Neural cell (in vitro differentiated cells): ENCODE results near the gene RNF32.

ENCODE experiments used
- EP300 ChIP-seq: fragments of 450-650 bp; conservative IDR thresholded peaks from 2 replicates; pipeline ENCODE4 v1.6.1; 2014; ENCODE audit warnings: antibody characterized with exemption, mild to moderate bottlenecking, moderate library complexity; ENCODE audit not compliant: poor library complexity, severe bottlenecking
- MXI1 ChIP-seq: fragments of 450-650 bp; conservative IDR thresholded peaks from 2 replicates; pipeline ENCODE4 v1.6.1; 2014; ENCODE audit warnings: antibody characterized with exemption, mild to moderate bottlenecking; ENCODE audit not compliant: poor library complexity, severe bottlenecking
- POLR2AphosphoS5 ChIP-seq: IDR thresholded peaks from 2 replicates; pipeline ENCODE4 v1.6.1; 2012
- RAD21 ChIP-seq: fragments of 450-650 bp; conservative IDR thresholded peaks from 2 replicates; pipeline ENCODE4 v1.6.1; 2014; ENCODE audit warnings: antibody characterized with exemption, mild to moderate bottlenecking, moderate library complexity
- SMC3 ChIP-seq: fragments of 450-650 bp; conservative IDR thresholded peaks from 2 replicates; pipeline ENCODE4 v1.6.1; 2014; ENCODE audit warnings: antibody characterized with exemption, mild to moderate bottlenecking, moderate library complexity; ENCODE audit not compliant: poor library complexity
- TAF1 ChIP-seq: IDR thresholded peaks from 2 replicates; pipeline ENCODE4 v1.6.1; 2012; ENCODE audit warnings: low read depth
- TF ChIP-seq, protein P1 (sequence below): fragments of 450-650 bp; IDR thresholded peaks from 2 replicates; pipeline ENCODE4 v1.5.1; 2014; ENCODE audit warnings: antibody characterized with exemption, mild to moderate bottlenecking, moderate library complexity; ENCODE audit not compliant: poor library complexity, severe bottlenecking
- TF ChIP-seq, protein P2 (sequence below): IDR thresholded peaks from 2 replicates; pipeline ENCODE4 v1.6.1; 2012; ENCODE audit warnings: borderline replicate concordance

DNA sequence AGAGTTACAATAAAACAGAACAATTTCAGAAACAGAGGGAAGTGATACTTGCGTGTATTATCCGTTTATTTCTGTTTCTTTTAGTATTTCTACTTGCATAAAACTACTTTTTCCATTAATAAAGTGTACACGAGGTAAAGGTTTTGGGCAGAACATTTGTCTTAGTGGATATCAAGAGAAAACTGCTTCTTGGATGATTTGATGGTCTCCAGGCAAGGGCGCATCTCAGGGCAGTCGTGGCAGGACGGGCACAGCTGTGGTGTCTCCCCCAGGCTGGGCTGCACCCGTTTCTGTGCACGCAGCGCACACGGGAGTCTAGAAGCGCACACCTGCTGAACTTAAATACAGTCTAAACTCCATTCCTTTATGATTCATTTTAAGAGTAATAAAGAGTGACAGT is 23.4 kb upstream of the RNF32 start:
- TF ChIP-seq, protein P1, sequence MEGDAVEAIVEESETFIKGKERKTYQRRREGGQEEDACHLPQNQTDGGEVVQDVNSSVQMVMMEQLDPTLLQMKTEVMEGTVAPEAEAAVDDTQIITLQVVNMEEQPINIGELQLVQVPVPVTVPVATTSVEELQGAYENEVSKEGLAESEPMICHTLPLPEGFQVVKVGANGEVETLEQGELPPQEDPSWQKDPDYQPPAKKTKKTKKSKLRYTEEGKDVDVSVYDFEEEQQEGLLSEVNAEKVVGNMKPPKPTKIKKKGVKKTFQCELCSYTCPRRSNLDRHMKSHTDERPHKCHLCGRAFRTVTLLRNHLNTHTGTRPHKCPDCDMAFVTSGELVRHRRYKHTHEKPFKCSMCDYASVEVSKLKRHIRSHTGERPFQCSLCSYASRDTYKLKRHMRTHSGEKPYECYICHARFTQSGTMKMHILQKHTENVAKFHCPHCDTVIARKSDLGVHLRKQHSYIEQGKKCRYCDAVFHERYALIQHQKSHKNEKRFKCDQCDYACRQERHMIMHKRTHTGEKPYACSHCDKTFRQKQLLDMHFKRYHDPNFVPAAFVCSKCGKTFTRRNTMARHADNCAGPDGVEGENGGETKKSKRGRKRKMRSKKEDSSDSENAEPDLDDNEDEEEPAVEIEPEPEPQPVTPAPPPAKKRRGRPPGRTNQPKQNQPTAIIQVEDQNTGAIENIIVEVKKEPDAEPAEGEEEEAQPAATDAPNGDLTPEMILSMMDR = no peak
- TF ChIP-seq RAD21 (no peak), SMC3 (no peak), EP300 (no peak), MXI1 (no peak), POLR2AphosphoS5 (no peak), TAF1 (no peak)
- TF ChIP-seq, protein P2, sequence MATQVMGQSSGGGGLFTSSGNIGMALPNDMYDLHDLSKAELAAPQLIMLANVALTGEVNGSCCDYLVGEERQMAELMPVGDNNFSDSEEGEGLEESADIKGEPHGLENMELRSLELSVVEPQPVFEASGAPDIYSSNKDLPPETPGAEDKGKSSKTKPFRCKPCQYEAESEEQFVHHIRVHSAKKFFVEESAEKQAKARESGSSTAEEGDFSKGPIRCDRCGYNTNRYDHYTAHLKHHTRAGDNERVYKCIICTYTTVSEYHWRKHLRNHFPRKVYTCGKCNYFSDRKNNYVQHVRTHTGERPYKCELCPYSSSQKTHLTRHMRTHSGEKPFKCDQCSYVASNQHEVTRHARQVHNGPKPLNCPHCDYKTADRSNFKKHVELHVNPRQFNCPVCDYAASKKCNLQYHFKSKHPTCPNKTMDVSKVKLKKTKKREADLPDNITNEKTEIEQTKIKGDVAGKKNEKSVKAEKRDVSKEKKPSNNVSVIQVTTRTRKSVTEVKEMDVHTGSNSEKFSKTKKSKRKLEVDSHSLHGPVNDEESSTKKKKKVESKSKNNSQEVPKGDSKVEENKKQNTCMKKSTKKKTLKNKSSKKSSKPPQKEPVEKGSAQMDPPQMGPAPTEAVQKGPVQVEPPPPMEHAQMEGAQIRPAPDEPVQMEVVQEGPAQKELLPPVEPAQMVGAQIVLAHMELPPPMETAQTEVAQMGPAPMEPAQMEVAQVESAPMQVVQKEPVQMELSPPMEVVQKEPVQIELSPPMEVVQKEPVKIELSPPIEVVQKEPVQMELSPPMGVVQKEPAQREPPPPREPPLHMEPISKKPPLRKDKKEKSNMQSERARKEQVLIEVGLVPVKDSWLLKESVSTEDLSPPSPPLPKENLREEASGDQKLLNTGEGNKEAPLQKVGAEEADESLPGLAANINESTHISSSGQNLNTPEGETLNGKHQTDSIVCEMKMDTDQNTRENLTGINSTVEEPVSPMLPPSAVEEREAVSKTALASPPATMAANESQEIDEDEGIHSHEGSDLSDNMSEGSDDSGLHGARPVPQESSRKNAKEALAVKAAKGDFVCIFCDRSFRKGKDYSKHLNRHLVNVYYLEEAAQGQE = no peak
